NB4 (cell line): Measurements from ENCODE around the gene SCD5.

Experiments used
- DNase-seq: peaks from one replicate; pipeline ENCODE4 v3.0.0; 2010; ENCODE audit warnings: low read depth
- H3K4me3 ChIP-seq: one replicate; pipeline ENCODE4 v1.5.1; 2011; ENCODE audit warnings: mild to moderate bottlenecking, low read depth, low read length, moderate library complexity
- CTCF ChIP-seq: IDR thresholded peaks from one replicate; pipeline ENCODE4 v1.5.1; 2012; ENCODE audit warnings: low read depth, low read length
- MAX ChIP-seq: IDR thresholded peaks from 2 replicates; pipeline ENCODE4 v1.6.1; 2011; ENCODE audit warnings: low read depth, low read length
- MYC ChIP-seq: IDR thresholded peaks from 2 replicates; pipeline ENCODE4 v1.6.1; 2011; ENCODE audit warnings: low read depth, low read length
- POLR2A ChIP-seq: IDR thresholded peaks from 2 replicates; pipeline ENCODE4 v1.6.1; 2011; ENCODE audit warnings: mild to moderate bottlenecking; ENCODE audit not compliant: insufficient read length; ENCODE audit errors: extremely low read depth

The SCD5 gene

GRCh38 chr4:82708982-82709381, 89.6 kb downstream of the SCD5 start:
- TF ChIP-seq POLR2A (no peak), MYC (no peak)
- no peak for DNase-seq
- H3K4me3 ChIP-seq, result no peak overlapping the region

- DNase-seq, result no peak
- H3K4me3 ChIP-seq, result no peak overlapping the region
- no peak for TF ChIP-seq POLR2A
- TF ChIP-seq MAX, result no peak
- no peak for TF ChIP-seq CTCF
- no peak for TF ChIP-seq MYC
Observed at GRCh38 chr4:82706349-82707000, 92.1 kb downstream of the SCD5 start.

GRCh38 chr4:82705928-82706300, 92.7 kb downstream of the SCD5 start:
- no peak for DNase-seq
- no peak for TF ChIP-seq CTCF
- TF ChIP-seq MAX, result no peak
- TF ChIP-seq MYC, result no peak
- no peak overlapping the region for H3K4me3 ChIP-seq

- DNase-seq, result no peak
- TF ChIP-seq CTCF (no peak), MAX (no peak), MYC (no peak), POLR2A (no peak)
- no peak overlapping the region for H3K4me3 ChIP-seq
Observed at GRCh38 chr4:82705169-82705927, 93.2 kb downstream of the SCD5 start.

GRCh38 chr4:82704156-82704555, 94.4 kb downstream of the SCD5 start:
- no peak overlapping the region for H3K4me3 ChIP-seq
- no peak for TF ChIP-seq POLR2A
- no peak for TF ChIP-seq MYC
- no peak for TF ChIP-seq MAX
- no peak for TF ChIP-seq CTCF
- no peak for DNase-seq

GRCh38 chr4:82698412-82698811, 100.2 kb downstream of the SCD5 start:
- no peak for TF ChIP-seq MAX
- TF ChIP-seq CTCF, result no peak
- TF ChIP-seq POLR2A, result no peak
- no peak for TF ChIP-seq MYC
- no peak for DNase-seq
- H3K4me3 ChIP-seq, result no peak overlapping the region
